ENCODE results near the gene SLIT3.

DNA sequence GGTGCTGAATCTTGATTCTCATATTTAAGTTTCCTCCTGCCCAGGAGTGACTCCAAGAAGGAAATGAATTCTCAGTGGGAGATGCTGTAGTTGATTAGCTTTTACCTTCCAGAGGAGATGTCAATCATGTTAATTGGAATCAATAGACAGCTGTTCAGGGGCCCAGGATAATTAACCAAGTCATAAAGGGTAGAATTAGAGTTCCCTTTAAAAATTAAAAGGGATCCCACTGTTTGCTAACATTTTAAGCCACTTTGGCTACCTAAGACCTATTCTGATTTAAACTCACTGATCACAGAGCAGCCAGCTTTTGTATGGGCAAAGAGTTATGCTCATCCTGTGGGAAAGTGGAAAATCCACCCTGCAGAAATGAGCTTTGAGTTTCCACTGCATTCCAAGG, 249.6 kb downstream of the SLIT3 start:
- no peak for TF ChIP-seq POLR2AphosphoS5 (IDR thresholded peaks at IDR 0.05; ENCODE audit: low read depth)
- no peak for TF ChIP-seq REST (IDR thresholded peaks at IDR 0.05; ENCODE audit: insufficient replicate concordance, low read depth)
- no peak for TF ChIP-seq GABPA (IDR thresholded peaks at IDR 0.05; ENCODE audit: low read depth)
- TF ChIP-seq CTCF (IDR thresholded peaks at IDR 0.05; ENCODE audit: insufficient read depth, low read length), result no peak
- TF ChIP-seq SPI1 (IDR thresholded peaks at IDR 0.05; ENCODE audit: borderline replicate concordance, low read depth), result no peak
